Nephron progenitor cell (in vitro differentiated cells): ENCODE results near the gene KIAA1755.
"Not testable (repeated sequence)": the region's sequence is repeated elsewhere in the genome, so short reads cannot be mapped to it uniquely, and the experiment has no call there.

Experiments used
- DNase-seq: peaks from one replicate; pipeline ENCODE4 v3.0.0; 2021
- H3K27ac Mint-ChIP-seq: 2 replicates; pipeline ENCODE4 v1.8.0; 2021; ENCODE audit warnings: mild to moderate bottlenecking, moderate library complexity, mixed read lengths
- H3K27me3 Mint-ChIP-seq: 2 replicates; pipeline ENCODE4 v1.8.0; 2021; ENCODE audit warnings: mild to moderate bottlenecking, low read depth, mixed read lengths; ENCODE audit not compliant: poor library complexity
- H3K36me3 Mint-ChIP-seq: 2 replicates; pipeline ENCODE4 v1.8.0; 2021; ENCODE audit warnings: low read depth, mixed read lengths
- H3K4me1 Mint-ChIP-seq: 2 replicates; pipeline ENCODE4 v1.8.0; 2021; ENCODE audit warnings: mixed read lengths
- H3K4me3 Mint-ChIP-seq: 2 replicates; pipeline ENCODE4 v1.8.0; 2021; ENCODE audit warnings: mild to moderate bottlenecking, moderate library complexity, mixed read lengths
- H3K9me3 Mint-ChIP-seq: 2 replicates; pipeline ENCODE4 v1.8.0; 2021; ENCODE audit warnings: mild to moderate bottlenecking, moderate library complexity, mixed read lengths
- CTCF ChIP-seq: fragments of 200-600 bp; sonication (generic); IDR thresholded peaks from 2 replicates; pipeline ENCODE4 v1.5.0; 2021; ENCODE audit warnings: antibody characterized with exemption

The KIAA1755 gene

GRCh38 chr20:38255393-38255792 lies 5.1 kb downstream of the KIAA1755 start:
- H3K4me3 Mint-ChIP-seq, result no peak overlapping the region
- H3K27me3 Mint-ChIP-seq, result peaks cover 48% of the 10 kb centered on the region

DNA sequence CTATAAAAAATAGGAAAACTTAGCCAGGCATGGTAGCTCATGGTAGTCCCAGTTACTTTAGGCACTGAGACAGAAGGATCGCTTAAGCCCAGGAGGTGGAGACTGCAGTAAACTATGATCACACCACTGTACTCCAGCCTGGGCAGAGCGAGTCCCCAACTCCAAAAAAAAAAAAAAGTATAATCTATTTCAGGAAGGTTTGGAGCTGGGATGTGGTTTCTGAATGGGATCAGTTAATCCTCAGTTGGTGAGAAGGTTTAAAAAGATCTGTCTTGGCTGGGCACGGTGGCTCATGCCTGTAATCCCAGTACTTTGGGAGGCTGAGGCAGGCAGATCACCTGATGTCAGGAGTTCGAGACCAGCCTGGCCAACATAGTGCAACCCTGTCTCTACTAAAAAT lies 5.9 kb downstream of the KIAA1755 start:
- H3K27ac Mint-ChIP-seq, H3K9me3 Mint-ChIP-seq, DNase-seq, H3K4me3 Mint-ChIP-seq, H3K36me3 Mint-ChIP-seq: not testable (repeated sequence)
- H3K27me3 Mint-ChIP-seq, result peaks cover 40% of the 10 kb centered on the region
- H3K4me1 Mint-ChIP-seq, result peaks cover 30% of the 10 kb centered on the region

More at GRCh38 chr20:38255393-38255792, 5.1 kb downstream of the KIAA1755 start:
- Mint-ChIP-seq H3K36me3 (no peaks in the 10 kb centered on the region), H3K27ac (no peak overlapping the region), H3K9me3 (no peaks in the 10 kb centered on the region), H3K4me1 (peaks cover 34% of the 10 kb centered on the region)
- no peak for DNase-seq
- no peak for TF ChIP-seq CTCF

DNA sequence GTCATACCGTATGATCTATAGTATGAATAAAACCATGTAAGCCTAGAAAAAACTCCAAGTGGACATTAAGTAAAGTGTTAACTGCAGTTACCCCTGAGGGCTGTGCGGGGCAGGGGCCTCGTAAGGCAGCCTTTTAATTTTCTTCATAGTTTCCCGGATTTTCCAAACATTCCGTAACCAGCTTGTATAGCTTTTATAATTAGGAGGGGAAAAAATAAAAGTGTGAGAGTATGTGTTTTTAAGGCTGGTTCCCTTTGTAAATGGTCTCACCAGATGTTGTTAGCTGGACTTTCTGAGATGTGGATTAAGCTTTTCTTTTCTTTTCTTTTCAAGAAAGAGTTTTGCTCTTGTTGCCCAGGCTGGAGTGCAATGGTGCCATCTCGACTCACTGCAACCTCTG lies 7.0 kb downstream of the KIAA1755 start:
- Mint-ChIP-seq H3K9me3 (no peaks in the 10 kb centered on the region), H3K27ac (no peak overlapping the region), H3K4me3 (no peak overlapping the region), H3K4me1 (peaks cover 30% of the 10 kb centered on the region), H3K36me3 (no peaks in the 10 kb centered on the region), H3K27me3 (peaks cover 29% of the 10 kb centered on the region)
- no peak for TF ChIP-seq CTCF
- no peak for DNase-seq

- DNase-seq, result no peak
- H3K36me3 Mint-ChIP-seq, result no peaks in the 10 kb centered on the region
- peaks cover 19% of the 10 kb centered on the region for H3K27me3 Mint-ChIP-seq
- peaks cover 30% of the 10 kb centered on the region for H3K4me1 Mint-ChIP-seq
- no peak for TF ChIP-seq CTCF
- no peak overlapping the region for H3K4me3 Mint-ChIP-seq
- no peaks in the 10 kb centered on the region for H3K9me3 Mint-ChIP-seq
- H3K27ac Mint-ChIP-seq, result peak overlapping the region; percentile 23
These were observed 7.9 kb downstream of the KIAA1755 start for GRCh38 chr20:38252292-38253288.

DNA sequence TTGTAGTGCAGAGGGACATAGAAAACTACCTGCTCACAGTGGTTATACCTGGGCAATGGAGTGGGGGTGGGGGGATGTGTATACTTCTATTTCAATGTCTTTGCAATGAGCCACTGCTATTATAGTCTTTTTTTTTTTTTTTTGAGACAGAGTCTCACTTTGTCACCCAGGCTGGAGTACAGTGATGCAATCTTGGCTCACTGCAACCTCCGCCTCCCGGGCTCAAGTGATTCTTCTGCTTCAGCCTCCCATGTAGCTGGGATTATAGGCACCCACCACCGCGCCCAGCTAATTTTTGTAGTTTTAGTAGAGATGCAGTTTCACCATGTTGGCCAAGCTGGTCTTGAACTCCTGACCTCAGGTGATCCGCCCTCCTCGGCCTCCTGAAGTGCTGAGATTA lies 9.1 kb downstream of the KIAA1755 start:
- not testable (repeated sequence) for H3K9me3 Mint-ChIP-seq, DNase-seq, H3K36me3 Mint-ChIP-seq, H3K27ac Mint-ChIP-seq, H3K4me3 Mint-ChIP-seq
- Mint-ChIP-seq H3K4me1 (peaks cover 41% of the 10 kb centered on the region), H3K27me3 (peaks cover 10% of the 10 kb centered on the region)

- no peak for TF ChIP-seq CTCF
- no peaks in the 10 kb centered on the region for H3K36me3 Mint-ChIP-seq
- H3K4me3 Mint-ChIP-seq, result no peak overlapping the region
- H3K4me1 Mint-ChIP-seq, result peaks cover 34% of the 10 kb centered on the region
- no peak overlapping the region for H3K27ac Mint-ChIP-seq
- no peaks in the 10 kb centered on the region for H3K9me3 Mint-ChIP-seq
- DNase-seq, result no peak
- H3K27me3 Mint-ChIP-seq, result peaks cover 8% of the 10 kb centered on the region
These were observed 9.9 kb downstream of the KIAA1755 start for GRCh38 chr20:38250609-38251008.
